Embryonic facial prominence (tissue), 1 donor: ENCODE measurements around the gene COL13A1.

Experiments
- DNase-seq: peaks from one replicate; pipeline ENCODE4 v3.0.0-alpha.2; 2016; ENCODE audit errors: extremely low spot score

The COL13A1 gene

GRCh38 chr10:69845574-69846292 is 44.0 kb downstream of the COL13A1 start:
- no peak for DNase-seq

DNA sequence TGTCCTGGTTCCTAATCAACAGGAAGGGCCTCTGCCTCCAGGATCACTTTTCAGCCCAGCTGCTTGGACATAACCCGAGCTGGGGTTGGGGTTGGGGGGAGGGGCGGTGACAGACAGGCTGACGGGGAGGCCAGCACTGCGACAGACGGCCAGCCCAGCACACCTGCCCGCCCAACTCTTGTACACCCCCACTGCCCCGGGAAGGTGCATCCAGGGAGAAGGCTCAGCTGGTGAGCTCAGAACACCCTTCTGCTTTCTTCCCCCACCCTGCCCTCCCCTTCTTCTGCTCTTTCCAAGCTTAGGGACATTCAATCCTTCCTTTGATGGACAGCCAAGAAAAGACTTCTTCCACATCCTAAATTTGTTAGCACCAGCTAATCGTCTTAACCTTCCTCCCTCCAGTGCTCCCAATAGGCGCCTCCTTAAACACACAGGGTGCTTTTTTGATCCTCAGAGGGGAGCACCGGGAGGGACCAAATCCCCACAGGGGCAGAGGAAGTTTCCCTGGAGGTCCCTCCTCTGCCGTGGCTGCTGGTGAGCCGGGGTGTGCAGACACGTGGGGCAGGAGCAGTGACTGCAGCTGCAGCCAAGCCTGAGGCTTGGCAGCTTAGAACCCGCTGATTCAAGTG is 44.7 kb downstream of the COL13A1 start:
- no peak for DNase-seq

DNA sequence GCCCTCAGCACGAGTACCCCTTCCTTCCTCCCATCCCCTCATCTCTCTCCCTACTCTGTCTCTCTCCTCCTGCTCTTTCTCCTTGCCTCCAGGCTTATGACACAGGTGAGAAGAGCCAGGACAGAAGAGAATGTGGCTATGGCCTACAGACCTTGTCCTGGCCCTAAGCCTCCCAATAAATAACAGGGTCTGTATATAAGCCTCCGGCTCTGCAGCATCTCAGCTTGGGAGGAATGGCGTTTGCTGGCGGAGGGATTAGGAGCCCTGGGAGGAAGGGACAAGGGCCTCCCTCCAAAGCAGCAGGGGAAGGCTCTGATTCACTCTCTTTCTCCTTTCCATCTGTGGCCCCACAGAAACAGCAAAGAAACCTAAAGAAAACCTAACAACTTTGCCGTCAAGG is 45.8 kb downstream of the COL13A1 start:
- DNase-seq = no peak

- no peak for DNase-seq
Observed at GRCh38 chr10:69847883-69848282, 46.2 kb downstream of the COL13A1 start.

DNA sequence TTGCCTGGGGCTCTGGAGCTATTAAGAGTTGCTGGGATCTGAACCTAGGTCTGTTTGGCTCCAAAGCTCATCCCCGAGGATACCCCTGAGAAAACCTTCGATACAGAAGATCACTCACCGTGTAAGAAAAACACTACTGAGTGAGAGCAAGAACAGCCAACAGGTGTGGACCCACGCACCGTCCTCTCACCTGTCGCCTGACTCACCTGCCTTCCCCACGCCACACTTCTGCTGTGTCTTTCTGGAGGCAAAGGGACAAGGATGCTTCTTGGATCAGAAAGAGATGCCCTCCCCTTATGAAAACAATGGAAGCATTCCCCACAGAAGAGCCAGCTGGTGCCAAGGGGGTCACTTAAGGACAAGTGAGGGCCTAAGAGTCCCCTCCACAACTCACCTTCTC is 46.7 kb downstream of the COL13A1 start:
- no peak for DNase-seq

- DNase-seq = no peak
Observed at GRCh38 chr10:69849825-69850224, 48.1 kb downstream of the COL13A1 start.

DNA sequence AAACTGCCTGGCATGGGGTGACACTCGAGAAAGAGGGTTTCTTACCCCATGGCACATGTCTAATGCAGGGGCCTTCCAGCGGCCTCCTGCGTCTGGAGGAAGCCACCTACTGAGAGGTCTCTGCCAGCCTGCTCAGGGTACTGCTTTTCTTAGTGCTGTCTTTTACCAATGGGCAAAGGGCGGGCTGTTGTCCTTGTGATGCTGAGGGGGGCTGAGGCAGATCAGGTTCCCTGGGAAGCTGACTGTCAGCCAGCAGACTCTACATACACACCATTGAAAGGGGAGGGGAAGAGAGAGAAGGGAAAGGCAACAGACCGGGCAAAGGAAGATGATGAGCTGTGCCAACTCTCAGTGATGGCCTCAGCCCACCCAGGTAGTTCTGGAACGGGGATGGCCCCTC is 48.7 kb downstream of the COL13A1 start:
- no peak for DNase-seq

- DNase-seq = no peak
Observed at GRCh38 chr10:69851306-69851705, 49.6 kb downstream of the COL13A1 start.

GRCh38 chr10:69853064-69853463 is 51.4 kb downstream of the COL13A1 start:
- no peak for DNase-seq

- no peak for DNase-seq
Observed at GRCh38 chr10:69854511-69855345, 53.0 kb downstream of the COL13A1 start.

- DNase-seq = no peak
Observed at GRCh38 chr10:69855346-69856111, 53.8 kb downstream of the COL13A1 start.

GRCh38 chr10:69856601-69857166 is 55.0 kb downstream of the COL13A1 start:
- DNase-seq = no peak

DNA sequence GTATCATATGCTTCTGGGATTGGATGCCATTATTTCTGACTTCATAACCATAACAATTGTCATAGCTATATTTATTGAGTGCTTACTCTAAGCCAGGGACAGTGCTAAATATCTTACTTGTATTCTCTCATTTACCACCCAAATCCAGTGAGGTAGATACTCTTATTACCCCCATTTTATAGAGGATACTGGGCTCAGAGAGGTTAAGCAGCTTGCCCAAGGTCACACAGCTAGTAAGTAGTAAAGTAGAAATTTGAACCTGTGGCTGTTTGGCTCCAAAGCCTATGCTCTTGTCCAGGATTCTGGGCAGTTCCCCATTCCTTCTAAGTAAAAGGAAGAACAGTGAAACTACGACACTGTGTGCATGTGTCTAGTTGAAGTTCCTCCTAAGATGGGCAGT is 56.5 kb downstream of the COL13A1 start:
- no peak for DNase-seq

DNA sequence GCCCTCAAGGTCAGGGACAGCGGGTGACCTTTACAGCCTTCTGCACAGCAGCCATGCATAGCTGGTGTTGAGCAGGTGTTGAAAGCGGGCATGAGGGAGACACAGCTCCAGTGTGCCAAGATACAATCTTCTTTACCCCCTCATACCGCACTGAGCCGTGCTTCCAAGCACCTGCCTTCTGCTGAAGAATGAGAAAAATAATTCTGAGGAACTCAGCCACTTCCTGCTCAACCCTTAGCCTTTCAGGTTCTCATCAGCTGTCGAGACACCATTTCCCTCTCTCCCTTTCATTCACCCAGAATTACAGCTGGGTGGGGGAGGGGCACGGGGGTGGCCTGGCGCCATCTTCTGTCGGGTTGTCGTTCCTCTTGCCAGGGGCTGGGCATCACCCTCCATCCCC is 58.6 kb downstream of the COL13A1 start:
- DNase-seq = no peak

GRCh38 chr10:69861251-69862240 is 59.8 kb downstream of the COL13A1 start:
- peak; percentile 47 for DNase-seq

DNA sequence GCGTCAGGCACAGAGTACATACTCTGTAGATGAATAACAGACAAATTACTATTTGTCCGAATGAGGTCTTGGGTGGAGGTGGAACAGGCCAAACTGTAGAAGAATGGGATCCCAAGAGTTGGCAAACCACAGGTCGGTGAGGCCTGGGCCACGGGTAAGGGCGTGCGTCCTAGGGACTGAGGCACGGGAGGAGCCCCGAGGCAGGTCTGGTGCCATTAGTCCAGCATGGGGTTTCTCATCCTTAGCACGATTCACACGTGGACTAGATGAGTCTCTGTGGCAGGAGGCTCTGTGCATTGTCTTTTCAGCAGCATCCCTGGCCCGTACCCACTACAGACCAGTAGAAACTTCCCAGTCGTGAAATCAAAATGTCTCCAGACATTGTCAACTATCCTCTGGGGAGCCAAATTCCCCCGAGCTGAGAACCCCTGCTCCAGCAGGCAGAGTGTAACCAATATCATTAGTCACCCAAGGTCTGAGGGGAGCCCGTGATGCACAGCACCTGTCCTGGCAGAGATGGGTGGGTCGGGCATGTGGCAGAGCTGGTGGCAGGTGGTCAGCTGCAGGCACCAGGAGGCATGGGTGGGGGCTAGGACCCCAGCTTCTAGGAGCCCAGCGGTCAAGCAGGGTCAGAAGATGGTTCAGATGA is 61.3 kb downstream of the COL13A1 start:
- no peak for DNase-seq

DNA sequence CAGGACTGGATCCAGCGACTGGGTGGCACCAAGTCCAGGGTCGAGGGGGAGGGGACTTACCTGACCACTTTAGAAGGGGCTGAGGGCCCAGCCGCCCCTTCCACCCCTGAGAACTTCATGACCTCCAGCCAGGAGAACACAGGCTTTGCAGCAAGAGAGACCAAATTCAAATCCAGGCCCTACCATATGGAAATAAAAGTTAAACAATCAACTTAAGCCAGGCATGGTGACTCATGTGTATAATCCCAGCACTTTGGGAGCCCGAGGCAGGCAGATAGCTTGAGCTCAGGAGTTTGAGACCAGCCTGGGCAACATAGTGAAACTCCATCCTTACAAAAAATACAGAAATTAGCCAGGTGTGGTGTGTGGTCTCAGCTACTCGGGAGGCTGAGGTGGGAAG is 61.9 kb downstream of the COL13A1 start:
- DNase-seq = no peak

DNA sequence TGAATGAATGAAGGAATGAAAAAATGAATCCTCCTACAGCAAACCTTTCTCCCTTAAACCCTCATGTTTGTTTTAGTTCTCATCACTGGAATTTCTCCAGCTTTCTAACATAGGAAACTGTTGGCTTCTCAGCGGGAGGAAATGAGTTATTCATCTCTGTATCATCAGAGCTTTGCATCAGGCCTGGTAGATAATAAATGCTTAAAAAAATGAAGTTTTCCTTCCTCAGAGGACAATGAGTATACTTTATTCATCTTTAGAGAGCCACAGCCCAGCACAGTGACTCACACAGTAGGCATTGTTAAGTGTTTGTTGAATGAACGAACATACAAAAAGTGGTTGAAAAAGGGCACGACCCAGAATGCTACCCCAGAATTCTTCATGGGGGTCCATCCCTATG is 62.6 kb downstream of the COL13A1 start:
- no peak for DNase-seq

DNA sequence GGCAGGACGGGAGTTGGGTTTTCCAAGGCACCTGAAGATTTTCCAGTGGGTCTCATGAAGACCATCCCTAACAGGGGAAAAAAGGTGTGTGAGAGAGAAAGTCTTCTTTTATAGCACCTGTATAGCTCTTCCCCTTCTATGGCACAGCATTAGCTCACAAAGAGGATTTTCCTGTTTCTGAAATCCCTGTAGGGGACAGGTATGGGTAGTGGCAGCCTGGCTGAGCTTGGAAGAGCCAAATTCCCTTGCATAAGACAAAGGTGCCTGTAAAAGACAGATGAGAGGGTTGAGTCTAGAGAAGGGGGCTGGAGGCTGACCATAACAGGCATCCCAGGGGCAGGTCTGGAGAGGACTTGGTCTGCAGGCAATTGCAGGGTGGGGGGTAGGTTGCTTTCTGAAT is 63.7 kb downstream of the COL13A1 start:
- no peak for DNase-seq

DNA sequence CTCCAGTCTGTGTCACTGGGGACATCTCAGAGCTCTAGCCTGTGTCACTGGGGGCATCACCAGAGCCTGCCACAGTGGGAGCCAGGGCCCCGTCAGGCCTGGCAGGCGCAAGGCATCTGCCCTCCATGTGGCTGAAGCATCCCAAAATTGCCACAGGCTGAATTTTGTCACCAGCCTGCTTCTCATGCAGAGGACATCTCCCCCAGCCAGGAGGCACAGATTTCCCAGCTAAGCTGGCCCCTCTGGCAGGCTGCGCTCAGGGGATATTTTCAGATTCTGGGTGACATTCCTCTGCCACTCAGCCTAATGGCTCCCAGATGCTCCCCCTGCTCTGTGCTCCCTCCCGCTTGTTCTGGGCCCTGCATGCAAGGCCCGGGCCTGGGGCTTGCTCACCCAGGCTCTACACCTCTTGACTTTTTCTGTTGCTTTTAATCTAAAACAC is 64.6 kb downstream of the COL13A1 start:
- DNase-seq = no peak
